Calu3 (cell line): ENCODE measurements around the gene STAG2. TPM values are rescaled to one million over a fixed set of nuclear protein-coding genes. Genes with fewer than 3 reads are reported as not detected.

Source experiments
- BruUV-seq: library from RNA; stranded (reverse); fragments of 400-500 nt; replicated peaks from 2 replicates; lab custom pipeline; 2021; lab: Mats Ljungman, UMichigan
- CTCF ChIA-PET: fragments of 300-600 bp; sonication (Branson Sonifier 250); formaldehyde crosslinking; loops from one replicate; lab custom pipeline; 2022; ENCODE audit warnings: antibody characterized with exemption; lab: Charles Lee
- DNase-seq: peaks from one replicate; pipeline ENCODE4 v3.0.0; 2022
- H3K27ac Mint-ChIP-seq: one replicate; pipeline ENCODE4 v1.8.0; 2022; ENCODE audit warnings: mixed read lengths; ENCODE audit not compliant: unreplicated experiment
- H3K27me3 Mint-ChIP-seq: one replicate; pipeline ENCODE4 v1.8.0; 2022; ENCODE audit warnings: mixed read lengths; ENCODE audit not compliant: unreplicated experiment
- H3K36me3 Mint-ChIP-seq: one replicate; pipeline ENCODE4 v1.8.0; 2022; ENCODE audit warnings: mild to moderate bottlenecking, moderate library complexity, mixed read lengths; ENCODE audit not compliant: insufficient read depth, unreplicated experiment
- H3K4me1 Mint-ChIP-seq: one replicate; pipeline ENCODE4 v1.8.0; 2022; ENCODE audit warnings: mild to moderate bottlenecking, low read depth, mixed read lengths; ENCODE audit not compliant: unreplicated experiment
- H3K4me3 Mint-ChIP-seq: one replicate; pipeline ENCODE4 v1.8.0; 2022; ENCODE audit warnings: mild to moderate bottlenecking, low read depth, moderate library complexity, mixed read lengths; ENCODE audit not compliant: unreplicated experiment
- H3K9me3 Mint-ChIP-seq: one replicate; pipeline ENCODE4 v1.8.0; 2022; ENCODE audit warnings: low read depth, mixed read lengths; ENCODE audit not compliant: unreplicated experiment
- intact Hi-C: fragments of 100-400 bp; cut with micrococcal nuclease; formaldehyde crosslinking; loops from one replicate; pipeline ENCODE4 v1.10.0; 2022; ENCODE audit not compliant: unreplicated experiment
- total RNA-seq: library from RNA; stranded (reverse); gene quantifications from 2 replicates; pipeline ENCODE4 v1.2.3, GENCODE V29; 2022
- TF ChIP-seq, protein P1 (sequence below): fragments of 200-600 bp; IDR thresholded peaks from one replicate; pipeline ENCODE4 v1.8.0; 2022; ENCODE audit warnings: antibody characterized with exemption; ENCODE audit not compliant: unreplicated experiment

Gene STAG2
- total RNA-seq, 1 experiment from 2014 or later = 79.6 TPM

DNA sequence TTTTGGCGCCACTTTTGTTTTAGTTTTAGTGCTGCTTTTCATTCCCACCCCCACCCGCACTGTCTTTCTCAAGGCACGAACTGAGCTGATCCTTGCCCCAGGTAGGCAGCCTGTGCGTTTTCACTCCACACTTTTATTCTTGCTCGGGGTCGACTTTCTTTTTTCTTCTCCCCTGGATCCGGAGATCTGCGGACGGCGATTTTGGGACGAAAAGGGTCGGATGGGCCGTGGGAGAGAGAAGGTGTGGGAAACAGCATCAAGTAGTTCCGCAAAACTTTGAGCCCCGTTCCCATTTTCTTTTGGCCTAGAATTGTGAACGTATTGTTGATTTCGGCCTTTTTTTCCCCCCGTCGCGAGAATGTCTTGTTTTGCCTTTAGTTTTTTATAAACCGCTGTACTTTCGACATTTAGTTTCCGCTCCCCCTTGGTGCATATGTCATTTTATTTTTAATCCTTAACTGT, 531 bp downstream of the STAG2 start:
- DNase-seq = no peak
- Mint-ChIP-seq H3K9me3 (no peaks in the 10 kb centered on the region), H3K36me3 (peaks cover 57% of the 10 kb centered on the region), H3K27me3 (no peaks in the 10 kb centered on the region), H3K4me1 (peaks cover 9% of the 10 kb centered on the region), H3K27ac (peak overlapping the region; percentile 100), H3K4me3 (peak overlapping the region; percentile 97)
- TF ChIP-seq, protein P1, sequence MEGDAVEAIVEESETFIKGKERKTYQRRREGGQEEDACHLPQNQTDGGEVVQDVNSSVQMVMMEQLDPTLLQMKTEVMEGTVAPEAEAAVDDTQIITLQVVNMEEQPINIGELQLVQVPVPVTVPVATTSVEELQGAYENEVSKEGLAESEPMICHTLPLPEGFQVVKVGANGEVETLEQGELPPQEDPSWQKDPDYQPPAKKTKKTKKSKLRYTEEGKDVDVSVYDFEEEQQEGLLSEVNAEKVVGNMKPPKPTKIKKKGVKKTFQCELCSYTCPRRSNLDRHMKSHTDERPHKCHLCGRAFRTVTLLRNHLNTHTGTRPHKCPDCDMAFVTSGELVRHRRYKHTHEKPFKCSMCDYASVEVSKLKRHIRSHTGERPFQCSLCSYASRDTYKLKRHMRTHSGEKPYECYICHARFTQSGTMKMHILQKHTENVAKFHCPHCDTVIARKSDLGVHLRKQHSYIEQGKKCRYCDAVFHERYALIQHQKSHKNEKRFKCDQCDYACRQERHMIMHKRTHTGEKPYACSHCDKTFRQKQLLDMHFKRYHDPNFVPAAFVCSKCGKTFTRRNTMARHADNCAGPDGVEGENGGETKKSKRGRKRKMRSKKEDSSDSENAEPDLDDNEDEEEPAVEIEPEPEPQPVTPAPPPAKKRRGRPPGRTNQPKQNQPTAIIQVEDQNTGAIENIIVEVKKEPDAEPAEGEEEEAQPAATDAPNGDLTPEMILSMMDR = no peak
- CTCF ChIA-PET = interaction anchor here (0.7 to 2.0 kb wide), 2 partner anchors 15 to 18 kb away, joined by 3 to 15 read pairs; no protein-coding TSS in a partner anchor
- intact Hi-C loops = loop anchor here (2.0 to 5.0 kb wide), 4 partner anchors 15 to 130 kb away; no protein-coding TSS in a partner anchor
- no TSS peak for BruUV-seq

DNA sequence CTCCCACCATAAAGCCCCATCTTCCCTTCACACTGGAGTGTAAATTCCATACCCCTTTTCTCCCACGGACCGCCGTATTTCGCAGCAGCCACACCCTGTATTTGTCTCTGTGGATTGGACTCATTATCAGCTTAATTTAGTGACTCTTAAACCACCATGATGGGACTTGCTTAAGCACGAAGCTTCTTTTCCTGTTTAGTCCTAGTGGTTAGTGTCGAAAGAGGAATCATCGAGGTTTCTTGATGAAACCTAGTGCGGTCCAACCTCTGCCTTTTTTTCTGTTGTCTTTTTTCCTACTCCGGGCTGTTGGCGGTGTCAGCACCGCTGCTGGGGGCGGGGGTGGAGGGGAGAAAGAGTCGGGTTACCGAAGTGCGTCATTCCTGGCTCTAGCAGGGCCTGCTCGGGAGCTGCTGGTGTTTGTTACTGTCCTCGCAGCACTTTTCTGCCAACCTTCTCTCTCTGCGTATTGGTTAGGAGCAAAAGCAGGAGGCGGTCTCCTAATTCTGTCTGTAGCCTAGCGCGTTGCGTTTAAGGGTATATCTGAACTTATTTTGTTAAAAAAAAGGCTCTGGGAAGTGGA, 1.4 kb downstream of the STAG2 start:
- no peaks in the 10 kb centered on the region for H3K9me3 Mint-ChIP-seq
- intact Hi-C loops = loop anchor here (2.0 to 5.0 kb wide), 4 partner anchors 14 to 131 kb away; no protein-coding TSS in a partner anchor
- TF ChIP-seq, protein P1 = no peak
- CTCF ChIA-PET = interaction anchor here (0.7 to 2.0 kb wide), 2 partner anchors 14 to 17 kb away, joined by 3 to 15 read pairs; no protein-coding TSS in a partner anchor
- no TSS peak for BruUV-seq
- H3K36me3 Mint-ChIP-seq = peaks cover 57% of the 10 kb centered on the region
- H3K27ac Mint-ChIP-seq = peak overlapping the region; percentile 100
- H3K27me3 Mint-ChIP-seq = no peaks in the 10 kb centered on the region
- H3K4me3 Mint-ChIP-seq = peak overlapping the region; percentile 97
- DNase-seq = peak; percentile 89
- peaks cover 9% of the 10 kb centered on the region for H3K4me1 Mint-ChIP-seq

GRCh38 chrX:123964156-123964834, 2.8 kb downstream of the STAG2 start:
- intact Hi-C loops = loop anchor here (5.0 kb wide), 3 partner anchors 47 to 132 kb away; no protein-coding TSS in a partner anchor
- no peak for DNase-seq
- CTCF ChIA-PET = no interaction called here
- H3K36me3 Mint-ChIP-seq = peaks cover 53% of the 10 kb centered on the region
- BruUV-seq = no TSS peak
- TF ChIP-seq, protein P1 = no peak
- H3K4me3 Mint-ChIP-seq = peak overlapping the region; percentile 97
- H3K9me3 Mint-ChIP-seq = no peaks in the 10 kb centered on the region
- H3K27me3 Mint-ChIP-seq = no peaks in the 10 kb centered on the region
- H3K27ac Mint-ChIP-seq = peak overlapping the region; percentile 100
- H3K4me1 Mint-ChIP-seq = peaks cover 9% of the 10 kb centered on the region

- peaks cover 39% of the 10 kb centered on the region for H3K36me3 Mint-ChIP-seq
These were observed 4.2 kb downstream of the STAG2 start for GRCh38 chrX:123965712-123966111.

More at GRCh38 chrX:123965712-123966111, 4.2 kb downstream of the STAG2 start:
- H3K9me3 Mint-ChIP-seq = no peaks in the 10 kb centered on the region
- intact Hi-C loops = no loop called here
- no peak overlapping the region for H3K27ac Mint-ChIP-seq
- no peak for DNase-seq
- no peaks in the 10 kb centered on the region for H3K27me3 Mint-ChIP-seq
- TF ChIP-seq, protein P1 = no peak
- CTCF ChIA-PET = interaction anchor here (1.0 kb wide), 1 partner anchor 11 kb away, joined by 3 read pairs; no protein-coding TSS in a partner anchor
- BruUV-seq = no TSS peak
- H3K4me1 Mint-ChIP-seq = peaks cover 19% of the 10 kb centered on the region
- no peak overlapping the region for H3K4me3 Mint-ChIP-seq
